Activated T-cell treated with anti-CD3 and anti-CD28 coated beads, Interleukin-2, amount 50 U/mL, for 24 hours (primary cell): ENCODE measurements around the gene COX6B1.
"Not testable (repeated sequence)": the region's sequence is repeated elsewhere in the genome, so short reads cannot be mapped to it uniquely, and the experiment has no call there.

Experiments used
- DNase-seq: peaks from one replicate; pipeline ENCODE4 v3.0.0-alpha.2; 2020
- H3K27ac Mint-ChIP-seq: 2 replicates; pipeline ENCODE4 v1.8.0; 2020; ENCODE audit warnings: mild to moderate bottlenecking, mixed read lengths
- H3K27me3 Mint-ChIP-seq: 2 replicates; pipeline ENCODE4 v1.8.0; 2020; ENCODE audit warnings: mixed read lengths
- H3K36me3 Mint-ChIP-seq: 2 replicates; pipeline ENCODE4 v1.8.0; 2020; ENCODE audit warnings: low read depth, mixed read lengths
- H3K4me1 Mint-ChIP-seq: 2 replicates; pipeline ENCODE4 v1.8.0; 2020; ENCODE audit warnings: low read depth, mixed read lengths
- H3K4me3 Mint-ChIP-seq: 2 replicates; pipeline ENCODE4 v1.8.0; 2020; ENCODE audit warnings: mild to moderate bottlenecking, moderate library complexity, mixed read lengths
- H3K9me3 Mint-ChIP-seq: 2 replicates; pipeline ENCODE4 v1.8.0; 2020; ENCODE audit warnings: mixed read lengths

COX6B1 gene, protein sequence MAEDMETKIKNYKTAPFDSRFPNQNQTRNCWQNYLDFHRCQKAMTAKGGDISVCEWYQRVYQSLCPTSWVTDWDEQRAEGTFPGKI

DNA sequence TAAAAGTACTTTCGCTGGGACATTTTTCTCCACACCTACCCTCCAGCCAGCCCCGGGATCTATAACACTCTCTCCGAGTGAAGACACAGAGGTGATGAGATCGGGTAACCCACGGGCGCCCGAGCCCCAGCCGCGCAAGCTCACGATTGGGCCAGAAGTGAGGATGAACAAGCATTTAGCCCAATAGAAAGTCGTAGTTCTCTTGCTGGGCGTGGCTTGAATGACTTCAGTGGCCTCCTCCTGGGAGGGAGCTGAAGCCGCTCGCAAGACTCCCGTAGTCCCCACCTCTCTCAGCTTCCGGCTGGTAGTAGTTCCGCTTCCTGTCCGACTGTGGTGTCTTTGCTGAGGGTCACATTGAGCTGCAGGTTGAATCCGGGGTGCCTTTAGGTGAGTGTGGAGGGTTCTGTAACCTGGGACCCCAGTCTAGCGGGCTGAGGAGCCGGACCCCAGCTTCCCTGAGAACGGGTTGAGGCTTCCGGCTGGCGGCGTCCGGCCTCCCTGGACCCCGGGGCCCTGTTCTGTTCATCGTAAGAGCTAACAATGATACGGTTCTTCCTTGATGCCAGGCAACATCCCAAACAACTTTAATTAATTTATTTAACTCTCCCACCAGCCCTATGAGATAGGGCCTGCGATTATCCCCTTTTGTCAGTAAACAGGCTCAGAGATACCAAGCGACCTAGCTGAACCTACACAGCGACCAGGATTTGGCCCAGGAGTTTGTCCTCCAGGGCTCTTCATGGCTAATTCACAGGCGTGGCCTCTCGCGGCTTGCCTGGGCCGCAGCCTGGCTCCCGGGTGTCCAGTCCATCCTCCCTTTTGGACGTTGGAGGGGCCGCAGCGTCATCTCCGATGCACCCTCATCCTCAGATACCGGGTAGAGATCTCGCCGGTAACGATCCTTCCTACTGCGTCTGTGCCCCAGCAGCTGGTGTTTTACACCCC, at the start of gene COX6B1:
TSS of gene COX6B1 (plus strand) at position 307 of the 945 bp plus-strand sequence. CDS start 2,921 bp downstream, outside the sequence.
- Mint-ChIP-seq H3K27ac (peak within 1 kb of the TSS; percentile 96), H3K4me1 (peaks cover 53% of the 10 kb centered on the region), H3K4me3 (peak within 1 kb of the TSS; percentile 100), H3K9me3 (no peaks in the 10 kb centered on the region), H3K27me3 (no peaks in the 10 kb centered on the region), H3K36me3 (peaks cover 41% of the 10 kb centered on the region)
- peak; percentile 87 for DNase-seq

DNA sequence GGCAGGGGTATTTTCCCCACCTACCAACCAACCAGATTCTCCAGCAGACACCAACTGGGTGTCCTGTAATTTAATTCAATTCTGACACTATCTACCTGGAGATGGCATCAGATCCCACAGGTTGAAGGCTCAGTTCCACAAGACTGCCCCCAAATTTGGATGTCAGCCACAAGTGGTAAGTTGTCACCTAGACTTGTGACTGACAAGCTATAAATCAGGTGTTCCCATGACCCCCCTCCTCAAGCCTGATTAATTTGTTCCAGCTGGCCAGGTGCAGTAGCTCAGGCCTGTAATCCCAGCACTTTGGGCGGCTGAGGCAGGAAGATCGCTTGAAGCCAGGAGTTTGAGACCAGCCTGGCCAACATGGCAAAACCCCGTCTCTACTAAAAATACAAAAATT, 46.2 kb upstream of the COX6B1 start:
- Mint-ChIP-seq H3K4me3 (no peak overlapping the region), H3K9me3 (no peaks in the 10 kb centered on the region)

DNA sequence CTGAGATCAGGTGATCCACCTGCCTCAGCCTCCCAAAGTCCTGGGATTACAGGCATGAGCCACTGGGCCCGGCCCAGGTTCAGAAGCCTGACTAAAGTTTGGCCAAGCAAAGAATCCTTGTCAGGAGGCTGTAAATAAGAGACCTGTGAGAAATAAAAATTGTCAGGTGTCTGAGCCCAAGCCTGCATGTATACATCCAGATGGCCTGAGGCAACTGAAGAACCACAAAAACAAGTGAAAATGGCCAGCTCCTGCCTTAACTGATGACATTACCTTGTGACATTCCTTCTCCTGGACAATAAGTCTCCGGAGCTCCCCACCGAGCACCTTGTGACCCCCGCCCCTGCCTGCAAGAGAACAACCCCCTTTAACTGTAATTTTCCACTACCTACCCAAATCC, 43.7 kb upstream of the COX6B1 start:
- H3K4me3 Mint-ChIP-seq, H3K27me3 Mint-ChIP-seq, H3K36me3 Mint-ChIP-seq, H3K27ac Mint-ChIP-seq, DNase-seq, H3K4me1 Mint-ChIP-seq: not testable (repeated sequence)
- peaks cover 13% of the 10 kb centered on the region for H3K9me3 Mint-ChIP-seq

More for the DNA sequence above, 46.2 kb upstream of the COX6B1 start:
- Mint-ChIP-seq H3K27ac (no peak overlapping the region), H3K27me3 (no peaks in the 10 kb centered on the region), H3K4me1 (no peaks in the 10 kb centered on the region), H3K36me3 (no peaks in the 10 kb centered on the region)
- no peak for DNase-seq

DNA sequence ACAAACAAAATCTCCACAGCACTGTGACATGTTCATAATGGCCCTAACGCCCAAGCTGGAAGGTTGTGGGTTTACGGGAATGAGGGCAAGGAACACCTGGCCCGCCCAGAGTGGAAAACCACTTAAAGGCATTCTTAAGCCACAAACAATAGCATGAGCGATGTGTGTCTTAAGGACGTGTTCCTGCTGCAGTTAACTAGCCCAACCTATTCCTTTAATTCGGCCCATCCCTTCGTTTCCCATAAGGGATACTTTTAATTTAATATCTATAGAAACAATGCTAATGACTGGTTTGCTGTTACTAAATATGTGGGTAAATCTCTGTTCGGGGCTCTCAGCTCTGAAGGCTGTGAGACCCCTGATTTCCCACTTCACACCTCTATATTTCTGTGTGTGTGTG, 41.0 kb upstream of the COX6B1 start:
- H3K4me3 Mint-ChIP-seq: not testable (repeated sequence)

DNA sequence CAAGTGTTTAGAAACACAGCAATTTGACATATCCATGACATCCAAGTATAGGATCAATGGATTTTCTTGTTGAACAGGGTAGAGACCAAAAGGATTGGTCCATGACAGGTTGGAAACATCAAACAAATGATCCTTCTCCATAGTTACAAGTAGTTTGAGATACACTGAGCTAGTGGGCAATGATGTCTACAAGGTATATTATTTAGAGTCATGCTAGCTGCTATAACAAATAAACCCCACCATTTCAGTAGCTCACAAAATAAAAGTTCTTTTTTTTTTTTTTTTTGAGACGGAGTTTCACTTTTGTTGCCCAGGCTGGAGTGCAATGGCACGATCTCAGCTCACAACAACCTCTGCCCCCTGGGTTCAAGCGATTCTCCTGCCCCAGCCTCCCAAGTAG, 40.5 kb upstream of the COX6B1 start:
- Mint-ChIP-seq H3K4me1 (peaks cover 22% of the 10 kb centered on the region), H3K27me3 (no peaks in the 10 kb centered on the region), H3K36me3 (no peaks in the 10 kb centered on the region), H3K4me3 (no peak overlapping the region), H3K27ac (no peak overlapping the region), H3K9me3 (peaks cover 13% of the 10 kb centered on the region)
- DNase-seq: no peak

More for the DNA sequence above, 41.0 kb upstream of the COX6B1 start:
- Mint-ChIP-seq H3K4me1 (peaks cover 18% of the 10 kb centered on the region), H3K9me3 (peaks cover 13% of the 10 kb centered on the region)
- not testable (repeated sequence) for H3K27me3 Mint-ChIP-seq, DNase-seq, H3K36me3 Mint-ChIP-seq, H3K27ac Mint-ChIP-seq

DNA sequence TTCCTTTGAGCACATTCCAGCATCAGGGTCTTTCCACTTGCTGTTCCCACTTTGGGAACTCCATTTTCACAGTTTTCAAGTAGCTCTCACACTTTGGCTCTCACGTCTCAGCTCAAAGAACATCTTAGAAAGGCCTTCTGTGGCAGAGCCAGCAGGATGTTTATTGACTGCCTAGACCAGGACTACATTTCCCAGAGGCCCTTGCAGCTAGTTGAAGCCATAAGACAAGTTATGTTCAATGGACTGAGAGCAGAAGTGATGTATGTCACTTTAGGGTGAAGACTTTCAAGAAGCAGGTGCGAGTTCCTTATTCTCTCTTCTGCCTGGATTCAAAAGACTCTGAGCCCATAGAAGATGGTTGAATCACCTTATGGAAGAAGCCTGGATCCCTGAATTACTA, 39.9 kb upstream of the COX6B1 start:
- Mint-ChIP-seq H3K4me1 (peaks cover 23% of the 10 kb centered on the region), H3K4me3 (no peak overlapping the region), H3K36me3 (peaks cover 2% of the 10 kb centered on the region), H3K27ac (no peak overlapping the region), H3K9me3 (peaks cover 13% of the 10 kb centered on the region), H3K27me3 (no peaks in the 10 kb centered on the region)
- DNase-seq: no peak

DNA sequence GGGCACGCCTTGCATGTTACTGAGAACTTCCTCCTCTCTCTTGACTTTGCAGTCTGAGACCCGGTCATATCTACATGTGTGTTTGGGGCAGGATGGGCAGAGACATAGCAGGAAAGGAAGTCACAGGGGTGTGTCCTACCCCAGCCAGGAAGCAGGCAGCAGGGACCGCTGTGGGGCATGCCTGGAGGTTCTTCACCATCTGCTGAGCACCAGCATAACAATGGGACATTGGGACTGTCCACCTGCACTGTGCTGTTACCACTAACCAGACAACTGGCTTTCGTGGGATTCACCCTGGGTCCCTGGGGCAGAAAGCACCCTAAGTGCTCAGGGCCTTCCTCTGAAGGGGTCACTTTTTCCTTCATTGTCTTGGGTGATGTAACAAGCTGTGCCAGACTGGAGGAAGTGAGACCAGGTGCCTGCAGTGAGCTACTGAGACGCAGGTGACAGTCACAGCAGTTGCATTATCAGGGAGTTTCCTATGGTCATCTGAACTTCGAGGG, 38.2 kb upstream of the COX6B1 start:
- H3K27ac Mint-ChIP-seq: peak overlapping the region; percentile 76
- DNase-seq: peak; percentile 53
- no peaks in the 10 kb centered on the region for H3K27me3 Mint-ChIP-seq
- H3K4me3 Mint-ChIP-seq: no peak overlapping the region
- peaks cover 8% of the 10 kb centered on the region for H3K36me3 Mint-ChIP-seq
- peaks cover 13% of the 10 kb centered on the region for H3K9me3 Mint-ChIP-seq
- peaks cover 31% of the 10 kb centered on the region for H3K4me1 Mint-ChIP-seq

DNA sequence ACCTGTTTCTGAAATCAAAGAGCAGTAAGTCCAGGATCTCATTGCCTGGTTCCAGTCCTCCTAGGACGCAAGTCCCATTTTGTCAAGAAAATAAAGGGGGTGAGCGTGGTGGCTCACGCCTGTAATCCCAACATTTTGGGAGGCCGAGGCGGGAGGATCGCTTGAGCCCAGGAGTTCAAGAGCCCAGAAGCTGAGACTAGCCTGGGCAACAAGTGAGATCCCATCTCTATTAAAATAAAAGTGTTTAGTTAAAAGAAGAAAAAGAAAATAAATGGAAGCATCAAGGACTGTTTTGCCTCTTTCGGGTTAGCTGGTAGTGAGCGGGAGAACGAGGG, 35.9 kb upstream of the COX6B1 start:
- peaks cover 31% of the 10 kb centered on the region for H3K4me1 Mint-ChIP-seq
- peak overlapping the region; percentile 89 for H3K4me3 Mint-ChIP-seq

DNA sequence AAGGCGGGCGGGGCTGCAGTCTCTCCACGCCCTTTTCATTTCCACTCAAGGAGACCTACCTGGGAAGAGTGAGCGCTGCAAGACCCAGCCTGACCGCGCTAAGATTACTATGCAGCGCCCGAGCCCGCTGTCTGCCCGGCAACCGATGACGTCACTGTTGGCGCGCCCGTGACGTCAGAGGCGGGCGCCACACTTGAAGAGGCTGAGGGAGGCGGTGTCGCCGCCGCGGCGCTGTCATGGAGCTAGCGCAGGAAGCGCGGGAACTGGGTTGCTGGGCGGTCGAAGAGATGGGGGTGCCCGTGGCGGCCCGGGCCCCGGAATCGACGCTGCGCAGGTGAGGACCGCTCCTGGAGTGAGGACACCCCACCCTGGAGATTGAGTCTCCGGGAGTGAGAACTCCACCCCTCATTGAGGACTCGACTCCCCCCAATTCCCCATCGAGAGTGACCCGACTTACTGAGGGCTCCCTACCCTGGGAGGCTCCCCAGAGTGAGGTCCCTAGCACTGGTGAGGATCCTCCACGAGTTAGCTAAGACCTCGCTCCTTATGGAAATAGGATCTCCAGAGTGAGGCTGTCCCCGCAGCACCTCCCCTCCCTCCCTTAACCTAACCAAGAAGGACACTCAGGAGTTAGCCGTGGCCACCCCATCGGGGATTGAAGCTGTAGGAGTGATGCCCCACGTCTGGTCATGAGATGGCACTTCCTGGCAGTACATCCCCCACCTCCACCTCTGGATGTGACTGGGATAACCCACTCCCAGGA, 35.4 kb upstream of the COX6B1 start, which contains the start of gene HAUS5:
TSS of gene HAUS5 (plus strand) at position 177 of the 763 bp plus-strand sequence. CDS start at position 237, 60 bp downstream.
- DNase-seq: peak; percentile 99
- peaks cover 8% of the 10 kb centered on the region for H3K9me3 Mint-ChIP-seq
- peak within 1 kb of the TSS; percentile 89 for H3K4me3 Mint-ChIP-seq
- no peaks in the 10 kb centered on the region for H3K27me3 Mint-ChIP-seq
- H3K27ac Mint-ChIP-seq: peak within 1 kb of the TSS; percentile 95
- H3K4me1 Mint-ChIP-seq: peaks cover 31% of the 10 kb centered on the region
- H3K36me3 Mint-ChIP-seq: peaks cover 34% of the 10 kb centered on the region

More for the DNA sequence above, 35.9 kb upstream of the COX6B1 start:
- Mint-ChIP-seq H3K36me3 (peaks cover 28% of the 10 kb centered on the region), H3K27me3 (no peaks in the 10 kb centered on the region), H3K9me3 (peaks cover 12% of the 10 kb centered on the region), H3K27ac (peak overlapping the region; percentile 95)
- DNase-seq: no peak

DNA sequence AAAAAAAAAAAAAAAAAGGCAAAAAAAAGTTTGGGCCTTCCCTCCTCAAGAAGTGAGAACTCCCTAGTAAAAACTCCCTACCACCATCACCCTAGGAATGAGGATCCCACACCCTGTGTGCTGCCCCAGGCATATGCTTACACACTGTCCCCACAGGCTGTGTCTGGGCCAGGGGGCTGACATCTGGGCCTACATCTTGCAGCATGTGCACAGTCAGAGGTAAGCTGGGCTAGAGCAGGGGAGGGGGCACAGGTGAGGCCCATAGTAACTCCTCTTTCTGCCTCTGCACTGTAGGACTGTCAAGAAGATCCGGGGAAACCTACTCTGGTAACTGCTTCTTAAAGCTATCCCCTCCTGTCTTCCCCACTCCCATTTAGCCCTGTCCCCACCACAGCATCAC, 34.5 kb upstream of the COX6B1 start:
- peaks cover 41% of the 10 kb centered on the region for H3K36me3 Mint-ChIP-seq
- DNase-seq: no peak
- H3K9me3 Mint-ChIP-seq: peaks cover 3% of the 10 kb centered on the region
- peaks cover 31% of the 10 kb centered on the region for H3K4me1 Mint-ChIP-seq
- H3K27me3 Mint-ChIP-seq: no peaks in the 10 kb centered on the region
- peak overlapping the region; percentile 95 for H3K27ac Mint-ChIP-seq
- H3K4me3 Mint-ChIP-seq: peak overlapping the region; percentile 89

DNA sequence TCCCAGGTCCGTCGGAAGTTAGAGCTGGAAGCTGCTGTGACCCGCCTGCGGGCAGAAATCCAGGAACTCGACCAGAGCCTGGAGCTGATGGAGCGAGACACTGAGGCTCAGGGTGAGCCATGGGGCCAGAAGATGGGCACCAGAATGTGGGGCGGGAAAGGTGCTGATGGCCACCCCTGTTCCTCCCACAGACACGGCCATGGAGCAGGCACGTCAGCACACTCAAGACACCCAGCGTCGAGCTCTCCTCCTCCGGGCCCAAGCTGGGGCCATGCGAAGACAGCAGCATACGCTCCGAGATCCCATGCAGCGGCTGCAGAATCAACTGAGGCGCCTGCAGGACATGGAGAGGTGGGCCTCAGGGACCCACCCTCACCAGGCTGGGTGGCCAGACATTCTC, 33.1 kb upstream of the COX6B1 start:
- no peak for DNase-seq
- H3K27me3 Mint-ChIP-seq: no peaks in the 10 kb centered on the region
- H3K27ac Mint-ChIP-seq: no peak overlapping the region
- H3K36me3 Mint-ChIP-seq: peaks cover 53% of the 10 kb centered on the region
- no peak overlapping the region for H3K4me3 Mint-ChIP-seq
- H3K9me3 Mint-ChIP-seq: no peaks in the 10 kb centered on the region
- H3K4me1 Mint-ChIP-seq: peaks cover 23% of the 10 kb centered on the region

DNA sequence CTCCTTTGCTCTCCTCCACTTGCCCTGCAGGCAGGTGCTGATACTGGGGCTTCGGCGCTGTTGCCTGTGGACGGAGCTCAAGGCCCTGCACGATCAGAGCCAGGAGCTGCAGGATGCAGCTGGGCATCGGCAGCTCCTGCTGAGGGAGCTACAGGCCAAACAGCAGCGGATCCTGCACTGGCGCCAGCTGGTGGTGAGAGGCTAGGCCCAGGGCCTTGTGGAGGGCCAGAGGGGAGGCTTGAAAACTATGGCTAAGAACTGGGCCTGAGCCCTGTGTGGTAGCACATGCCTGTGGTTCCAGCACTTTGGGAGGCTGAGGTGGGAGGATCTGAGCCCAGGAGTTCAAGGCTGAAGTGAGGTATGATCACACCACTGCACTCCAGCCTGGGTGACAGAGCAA, 29.3 kb upstream of the COX6B1 start:
- no peaks in the 10 kb centered on the region for H3K27me3 Mint-ChIP-seq
- peaks cover 2% of the 10 kb centered on the region for H3K4me1 Mint-ChIP-seq
- no peak overlapping the region for H3K27ac Mint-ChIP-seq

DNA sequence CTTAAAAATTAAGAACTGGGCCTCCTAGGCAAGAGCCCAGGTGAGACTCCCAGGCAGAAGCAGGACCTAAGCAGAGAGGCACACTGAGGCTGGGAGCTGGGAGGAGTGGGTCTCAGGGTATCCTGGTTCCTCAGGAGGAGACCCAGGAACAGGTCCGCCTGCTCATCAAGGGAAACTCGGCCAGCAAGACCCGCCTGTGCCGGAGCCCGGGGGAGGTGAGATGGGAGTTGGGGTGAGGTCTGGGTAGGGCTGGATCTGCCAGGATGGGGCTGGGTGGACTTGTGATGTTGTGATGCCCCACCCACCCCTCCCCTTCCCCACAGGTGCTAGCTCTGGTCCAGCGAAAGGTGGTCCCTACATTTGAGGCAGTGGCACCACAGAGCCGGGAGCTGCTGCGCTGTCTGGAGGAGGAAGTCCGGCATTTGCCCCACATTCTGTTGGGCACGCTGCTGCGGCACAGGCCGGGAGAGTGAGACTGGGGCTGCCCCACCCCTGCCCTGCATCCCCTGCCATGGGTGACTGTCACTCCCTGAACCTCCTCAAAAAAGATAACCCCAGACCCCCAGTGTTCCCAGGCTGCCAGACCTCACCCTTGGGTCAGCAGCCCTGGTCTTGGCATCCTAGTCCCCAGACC, 28.7 kb upstream of the COX6B1 start:
- Mint-ChIP-seq H3K27me3 (no peaks in the 10 kb centered on the region), H3K9me3 (no peaks in the 10 kb centered on the region), H3K27ac (no peak overlapping the region), H3K4me3 (no peak overlapping the region), H3K36me3 (peaks cover 85% of the 10 kb centered on the region), H3K4me1 (no peaks in the 10 kb centered on the region)
- DNase-seq: no peak

More for the DNA sequence above, 29.3 kb upstream of the COX6B1 start:
- H3K4me3 Mint-ChIP-seq: no peak overlapping the region
- peaks cover 86% of the 10 kb centered on the region for H3K36me3 Mint-ChIP-seq
- no peak for DNase-seq
- no peaks in the 10 kb centered on the region for H3K9me3 Mint-ChIP-seq

DNA sequence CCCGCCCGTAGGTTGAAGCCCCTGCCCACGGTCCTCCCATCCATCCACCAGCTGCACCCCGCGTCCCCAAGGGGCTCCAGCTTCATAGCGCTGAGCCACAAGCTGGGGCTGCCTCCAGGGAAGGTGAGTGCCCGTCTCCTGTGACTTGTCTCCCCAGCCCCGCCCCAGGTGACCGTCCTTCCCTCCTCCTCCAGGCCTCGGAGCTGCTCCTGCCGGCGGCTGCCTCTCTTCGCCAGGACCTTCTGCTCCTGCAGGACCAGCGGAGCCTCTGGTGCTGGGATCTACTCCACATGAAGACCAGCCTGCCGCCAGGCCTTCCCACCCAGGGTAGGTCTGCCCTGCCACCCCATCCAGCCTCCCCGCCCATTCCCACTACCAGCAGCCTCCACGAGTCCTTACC, 28.1 kb upstream of the COX6B1 start:
- Mint-ChIP-seq H3K36me3 (peaks cover 79% of the 10 kb centered on the region), H3K4me3 (no peak overlapping the region), H3K27ac (no peak overlapping the region), H3K9me3 (no peaks in the 10 kb centered on the region), H3K27me3 (no peaks in the 10 kb centered on the region), H3K4me1 (no peaks in the 10 kb centered on the region)
- no peak for DNase-seq
